Measurements from ENCODE around the gene SBF1.

The SBF1 gene

DNA sequence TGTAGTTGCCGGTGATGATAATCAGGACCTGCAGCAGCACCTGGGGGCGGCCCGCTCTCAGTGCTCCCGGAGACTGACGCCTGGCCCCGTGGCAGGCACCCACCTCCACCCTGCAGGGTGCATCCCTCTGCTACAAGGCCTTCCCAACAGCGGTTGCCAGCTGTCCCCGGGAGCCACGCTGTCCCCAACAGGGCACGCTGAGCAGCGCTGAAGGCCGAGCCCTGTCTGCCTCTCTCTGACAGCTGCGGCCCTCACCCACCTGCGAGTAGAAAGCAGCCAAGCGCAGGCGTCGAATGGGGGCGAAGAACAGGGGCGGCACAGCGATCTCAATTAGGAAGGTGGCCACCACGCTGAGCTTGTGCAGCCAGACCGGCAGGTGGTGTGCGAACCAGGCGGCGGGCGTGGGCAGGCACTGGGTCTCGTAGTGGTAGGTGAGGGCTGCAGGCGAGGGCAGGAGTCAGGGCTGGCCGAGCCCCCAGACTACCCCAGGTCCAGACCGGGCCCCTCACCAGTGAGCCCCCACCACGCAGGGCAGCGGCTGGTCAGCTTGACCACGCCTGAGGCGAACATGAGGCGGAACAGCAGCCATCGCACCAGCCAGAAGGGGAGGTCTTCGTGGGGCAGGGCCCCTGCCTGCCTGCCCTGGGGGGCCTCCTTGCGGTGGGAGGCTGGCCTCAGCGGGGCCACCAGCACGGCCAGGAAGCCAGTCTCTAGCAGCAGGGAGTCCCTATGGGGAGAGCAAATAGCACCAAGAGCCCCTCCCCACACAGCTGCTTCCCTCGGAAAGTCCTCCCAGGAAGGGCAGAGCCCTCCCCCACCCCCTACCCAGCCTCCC is 31.2 kb upstream of the SBF1 start:
- no peak for DNase-seq (ENCODE audit: low spot score)

DNA sequence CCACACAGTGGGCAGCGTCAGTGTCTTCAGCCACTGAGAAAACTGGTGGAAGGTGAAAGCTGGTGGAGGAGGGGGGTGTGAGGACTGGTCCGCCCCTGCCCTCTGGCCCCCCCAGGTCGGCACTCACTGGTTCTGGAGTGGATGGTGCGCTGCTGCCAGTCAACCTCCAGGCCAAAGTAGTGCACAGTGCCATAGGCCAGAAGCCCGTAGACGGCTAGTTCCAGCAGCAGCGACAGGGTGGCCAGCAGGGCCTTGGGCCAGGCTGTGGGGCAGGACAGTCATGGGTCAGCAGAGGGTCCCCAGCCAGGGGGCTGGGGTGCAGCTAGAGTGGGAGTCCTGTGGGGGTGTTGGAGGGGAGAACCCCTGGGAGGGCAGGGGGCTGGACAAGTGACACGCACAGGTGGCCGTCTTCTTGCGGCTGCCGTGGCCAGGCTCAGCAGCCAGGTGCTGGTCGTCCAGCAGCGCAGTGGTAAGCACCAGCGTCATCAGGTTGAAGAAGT is 30.5 kb upstream of the SBF1 start:
- no peak for DNase-seq (ENCODE audit: low spot score)

DNA sequence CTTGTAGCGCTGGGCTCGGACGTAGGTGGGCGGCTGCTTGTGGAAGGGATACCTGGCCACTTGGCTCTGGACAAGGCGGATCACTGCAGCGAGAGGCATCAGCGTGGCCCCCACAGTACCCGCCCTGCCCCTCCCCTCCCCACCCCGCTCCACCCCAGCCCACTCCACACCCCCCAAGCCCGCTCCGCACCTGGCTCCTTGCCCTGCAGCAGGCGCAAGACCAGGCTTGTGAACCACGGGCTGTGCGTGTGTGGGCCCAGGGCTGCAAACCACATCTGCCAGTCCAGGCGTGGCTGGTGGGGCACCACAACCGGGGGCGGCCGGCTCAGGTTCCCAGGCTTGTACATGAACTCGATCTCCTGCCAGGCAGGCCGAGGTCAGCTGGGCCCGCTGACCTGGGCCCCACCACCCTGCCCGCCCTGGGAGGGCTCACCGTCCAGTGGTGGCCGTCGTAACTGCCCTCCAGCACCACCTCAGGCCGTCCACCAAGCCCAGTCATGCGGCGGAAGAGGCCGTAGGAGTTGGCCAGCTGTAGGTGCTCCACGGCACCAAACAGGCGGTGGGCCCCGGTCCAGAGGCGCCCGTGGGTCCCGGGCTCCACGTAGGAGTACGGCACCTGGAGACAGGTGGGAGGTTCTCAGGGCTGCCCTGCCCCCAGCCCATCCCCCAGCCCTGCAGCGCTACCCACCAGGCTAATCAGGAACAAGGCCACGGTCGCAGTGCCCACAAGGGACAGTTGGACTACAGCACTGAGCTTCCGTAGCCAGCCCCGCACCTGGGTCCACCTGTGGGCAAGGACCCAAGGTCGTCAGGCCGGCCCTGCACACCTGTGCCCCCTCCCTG is 29.8 kb upstream of the SBF1 start:
- no peak for DNase-seq (ENCODE audit: low spot score)

DNA sequence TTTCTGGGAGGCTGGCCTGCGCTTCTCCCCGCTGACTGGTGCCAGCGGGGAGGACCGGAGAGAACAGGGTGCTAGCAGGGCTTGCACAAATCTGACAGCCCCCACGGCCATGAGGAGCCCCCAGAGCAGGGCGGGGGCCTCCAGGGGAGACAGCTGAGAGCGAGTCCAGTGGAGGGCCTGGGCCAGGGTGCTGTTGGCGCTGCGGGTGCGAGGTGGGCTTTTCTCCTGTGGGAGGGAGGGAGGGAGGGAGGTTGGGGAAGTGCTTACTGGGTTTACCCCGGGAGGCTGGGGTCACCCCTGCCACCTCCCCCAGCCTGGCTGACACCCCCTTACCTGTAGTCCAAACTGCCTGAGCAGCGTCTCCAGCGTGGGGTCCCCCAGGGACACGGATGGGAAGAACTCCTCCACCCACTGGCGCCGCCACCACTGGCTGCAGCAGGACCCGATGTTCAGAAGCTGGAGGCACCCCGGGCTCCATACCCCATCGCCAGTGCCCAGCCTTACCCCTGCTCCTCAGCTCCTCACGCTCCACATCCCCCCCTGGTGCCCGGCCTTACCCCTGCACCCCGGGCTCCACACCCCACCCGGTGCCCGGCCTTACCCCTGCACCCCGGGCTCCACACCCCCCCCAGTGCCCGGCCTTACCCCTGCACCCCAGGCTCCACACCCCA is 28.8 kb upstream of the SBF1 start:
- no peak for DNase-seq (ENCODE audit: low spot score)

DNA sequence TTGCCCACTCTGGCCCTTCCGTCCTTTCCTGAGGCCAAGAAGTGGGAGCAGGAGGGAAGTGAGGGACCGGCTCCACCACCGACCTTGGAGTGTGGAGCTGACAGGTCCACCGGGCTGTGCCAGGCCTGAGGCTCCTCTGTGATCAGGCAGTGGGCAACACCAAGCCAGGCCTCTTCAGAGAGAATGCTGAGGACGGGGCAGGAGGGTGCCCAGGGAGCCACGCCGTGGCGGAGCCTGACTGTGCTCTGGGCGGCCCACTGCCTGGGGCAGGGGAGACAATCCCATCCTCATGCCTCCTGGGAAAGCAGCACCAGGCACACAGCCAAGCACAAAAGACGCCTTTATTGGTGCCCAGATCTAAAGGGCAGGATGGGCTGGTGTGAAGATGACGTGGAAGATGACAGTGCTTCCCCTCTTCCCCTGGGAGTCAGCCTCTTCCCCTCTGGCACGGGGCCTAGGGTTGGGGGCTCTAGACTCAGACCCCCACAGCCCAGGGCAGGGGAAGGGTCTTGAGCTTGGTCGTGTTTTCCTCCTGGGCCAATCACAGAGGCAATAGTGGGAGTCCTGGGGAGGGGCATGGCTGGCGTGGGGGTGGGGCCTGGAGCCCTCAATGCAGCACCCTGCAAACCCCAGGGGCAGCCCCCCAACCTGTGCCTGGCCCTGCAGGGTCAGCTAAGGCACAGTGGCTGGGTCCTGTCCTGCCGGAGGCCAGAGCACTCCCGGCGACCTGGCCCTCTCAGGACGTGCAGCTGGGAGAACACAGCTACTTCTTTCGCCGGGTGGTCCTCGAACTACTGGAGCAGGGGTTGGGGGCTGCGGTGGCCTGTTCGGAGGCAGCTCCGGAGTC is 28.0 kb upstream of the SBF1 start:
- DNase-seq (ENCODE audit: low spot score): no peak

DNA sequence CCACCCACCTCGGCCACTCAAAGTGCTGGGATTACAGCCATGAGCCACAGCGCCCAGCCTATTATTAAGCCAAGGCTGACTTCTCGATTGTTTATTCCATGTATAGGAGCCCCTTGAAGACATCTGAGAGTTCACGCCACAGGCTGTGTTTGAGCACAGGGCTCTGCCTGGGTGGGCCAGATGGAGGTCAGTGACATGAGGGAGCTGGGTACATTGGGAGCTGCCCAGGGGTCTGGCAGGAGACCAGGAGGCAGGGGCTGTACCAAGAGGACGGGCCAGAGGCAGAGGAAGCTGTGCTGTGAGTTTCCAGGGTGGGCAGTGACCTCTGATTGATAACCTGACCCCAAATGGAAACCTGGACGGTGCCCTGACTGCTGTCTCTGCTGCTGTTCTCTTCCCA is 27.3 kb upstream of the SBF1 start:
- DNase-seq (ENCODE audit: low spot score): no peak

DNA sequence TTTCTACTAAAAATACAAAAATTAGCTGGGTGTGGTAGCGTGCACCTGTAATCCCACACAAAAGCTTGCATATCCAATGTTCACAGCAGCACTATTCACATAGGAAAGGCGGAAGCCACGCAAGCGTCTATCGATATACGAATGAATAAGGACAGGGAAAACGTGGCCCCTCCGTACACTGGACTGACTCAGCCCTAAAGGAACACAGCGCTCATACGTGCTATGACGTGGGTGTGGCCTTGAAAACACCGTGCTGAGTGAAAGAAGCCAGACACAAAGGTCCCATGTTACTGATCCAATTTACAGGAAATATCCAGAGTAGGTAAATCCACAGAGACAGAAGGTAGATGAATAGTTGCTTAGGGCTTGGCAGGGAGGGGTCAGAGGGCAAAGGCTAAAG is 25.6 kb upstream of the SBF1 start:
- DNase-seq (ENCODE audit: low spot score): no peak

DNA sequence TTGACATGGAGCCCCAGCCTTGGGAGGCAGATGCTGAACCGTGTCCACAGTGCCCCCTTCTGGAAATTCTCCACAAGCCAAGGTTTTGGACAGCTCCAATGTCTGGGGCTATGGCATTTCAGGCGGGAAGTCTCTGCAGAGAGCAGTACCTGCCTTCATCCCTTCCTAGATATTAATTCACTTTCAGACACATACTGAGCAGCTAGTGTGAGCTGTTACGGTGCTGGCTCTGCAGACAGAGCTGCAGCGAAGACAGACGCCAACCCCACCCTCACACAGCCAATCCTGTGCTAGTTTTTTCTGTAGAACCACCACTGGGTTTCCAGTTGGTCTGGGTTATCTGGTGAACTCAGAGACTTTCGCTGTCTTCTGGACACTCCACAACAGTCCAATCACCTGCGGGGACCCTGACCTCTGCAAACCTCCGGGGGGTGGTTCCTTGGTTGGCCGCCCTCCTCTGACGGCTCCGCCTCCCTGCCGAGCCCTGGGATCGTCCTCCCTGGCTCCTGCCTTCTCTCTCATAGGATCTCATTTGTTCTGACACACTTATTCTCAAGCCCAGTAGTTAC is 23.6 kb upstream of the SBF1 start:
- DNase-seq (ENCODE audit: low spot score): peak; percentile 80

DNA sequence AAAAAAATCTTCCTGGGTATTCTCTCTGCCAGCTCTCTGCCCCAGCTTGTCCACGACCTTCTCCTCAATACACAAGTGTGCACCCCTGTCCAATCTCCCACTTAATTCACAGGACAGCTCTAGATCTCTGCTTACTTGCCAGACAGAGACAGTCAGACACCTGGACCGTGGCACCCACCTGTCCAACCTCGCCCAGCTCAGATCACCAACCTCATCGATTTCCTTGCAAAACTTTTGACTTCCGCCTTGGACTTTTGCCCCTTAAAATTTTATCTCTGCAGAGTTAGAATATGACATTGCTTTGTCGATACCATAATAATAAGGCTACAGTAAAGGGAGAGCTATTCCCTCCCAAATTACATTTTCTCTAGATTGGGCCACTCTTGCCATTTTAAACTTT is 22.3 kb upstream of the SBF1 start:
- DNase-seq (ENCODE audit: low spot score): no peak

DNA sequence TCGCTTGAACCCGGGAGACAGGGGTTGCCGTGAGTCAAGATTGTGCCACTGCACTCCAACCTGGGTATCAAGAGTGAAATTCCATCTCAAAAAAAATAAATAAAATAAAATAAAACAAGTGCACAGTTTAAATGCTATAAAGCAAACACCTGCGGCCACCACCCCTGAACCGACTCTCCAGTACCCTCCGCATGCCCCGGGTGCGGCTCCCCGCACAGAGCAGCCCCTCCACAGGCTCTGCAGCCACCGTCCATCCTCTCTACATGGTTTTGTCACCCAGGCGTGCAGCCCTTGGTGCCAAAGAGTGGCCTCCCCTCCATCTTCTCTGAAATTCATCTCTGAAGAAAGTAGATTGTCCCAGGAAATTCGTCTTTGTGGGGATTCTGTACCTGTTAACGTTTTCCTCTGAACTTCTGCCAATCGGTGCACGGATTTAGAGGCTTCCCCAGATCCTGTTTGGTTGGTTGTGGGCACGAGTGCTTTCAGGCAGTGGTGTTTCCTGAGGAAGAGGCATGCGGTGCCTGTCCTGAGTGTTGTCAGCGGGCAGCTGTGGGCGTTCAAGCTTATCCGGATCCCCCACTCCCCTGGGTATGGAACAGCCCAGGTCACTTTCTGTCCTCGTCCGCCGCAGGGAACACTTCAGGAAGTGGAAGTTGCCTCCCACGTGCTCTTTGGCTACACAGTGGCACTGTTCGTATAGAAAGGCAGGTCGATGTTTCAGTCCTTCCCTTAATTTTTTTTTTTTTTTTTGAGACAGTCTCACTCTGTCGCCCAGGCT is 15.9 kb upstream of the SBF1 start:
- DNase-seq (ENCODE audit: low spot score): no peak

DNA sequence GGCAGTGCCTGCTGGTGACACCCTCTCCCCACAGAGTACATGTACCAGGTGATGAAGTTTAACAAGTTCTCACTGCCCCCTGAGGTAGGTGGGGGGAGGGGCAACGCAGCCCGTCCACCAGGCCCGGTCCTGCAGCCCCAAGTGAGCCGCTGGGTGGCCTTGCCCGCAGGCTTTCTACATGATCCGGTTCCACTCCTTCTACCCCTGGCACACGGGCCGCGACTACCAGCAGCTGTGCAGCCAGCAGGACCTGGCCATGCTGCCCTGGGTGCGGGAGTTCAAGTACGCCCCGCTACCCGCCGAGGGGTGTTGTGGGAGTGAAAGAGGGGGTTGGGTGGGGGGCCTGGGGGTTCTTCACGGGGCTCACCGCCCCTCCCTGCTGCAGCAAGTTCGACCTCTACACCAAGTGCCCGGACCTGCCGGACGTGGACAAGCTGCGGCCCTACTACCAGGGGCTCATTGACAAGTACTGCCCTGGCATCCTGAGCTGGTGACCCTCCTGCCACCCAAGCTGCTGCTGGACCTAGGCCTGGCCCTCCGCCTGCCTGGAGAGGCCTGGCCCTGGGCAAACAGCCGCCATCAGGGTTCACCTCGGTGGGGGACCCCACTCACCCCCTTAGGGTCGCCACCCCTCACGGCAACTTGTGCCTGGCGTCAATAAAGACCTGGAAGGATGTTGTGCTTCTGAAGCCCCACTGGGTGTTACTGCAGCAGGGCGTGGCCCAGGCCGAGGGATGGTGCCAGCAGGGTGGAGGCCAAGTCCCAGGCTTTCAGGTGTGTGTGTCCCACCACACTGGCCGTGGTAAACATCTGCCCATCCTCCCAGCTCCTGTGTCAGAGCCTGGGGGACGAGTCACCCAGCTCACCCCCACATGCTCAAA is 14.8 kb upstream of the SBF1 start:
- no peak for DNase-seq (ENCODE audit: low spot score)

DNA sequence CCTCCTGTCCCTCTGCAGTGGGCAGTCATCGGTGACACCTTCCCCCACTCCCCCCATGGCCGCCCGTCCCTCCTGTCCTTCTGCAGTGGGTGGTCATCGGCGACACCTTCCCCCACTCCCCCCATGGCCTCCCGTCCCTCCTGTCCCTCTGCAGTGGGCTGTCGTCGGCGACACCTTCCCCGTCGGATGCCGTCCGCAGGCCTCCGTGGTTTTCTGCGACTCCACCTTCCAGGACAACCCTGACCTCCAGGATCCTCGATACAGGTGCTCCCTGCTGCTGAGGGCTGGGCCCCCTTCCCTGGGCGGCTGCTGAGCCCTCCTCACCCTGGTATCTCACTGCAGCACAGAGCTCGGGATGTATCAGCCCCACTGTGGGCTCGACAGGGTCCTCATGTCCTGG is 14.1 kb upstream of the SBF1 start:
- no peak for DNase-seq (ENCODE audit: low spot score)

DNA sequence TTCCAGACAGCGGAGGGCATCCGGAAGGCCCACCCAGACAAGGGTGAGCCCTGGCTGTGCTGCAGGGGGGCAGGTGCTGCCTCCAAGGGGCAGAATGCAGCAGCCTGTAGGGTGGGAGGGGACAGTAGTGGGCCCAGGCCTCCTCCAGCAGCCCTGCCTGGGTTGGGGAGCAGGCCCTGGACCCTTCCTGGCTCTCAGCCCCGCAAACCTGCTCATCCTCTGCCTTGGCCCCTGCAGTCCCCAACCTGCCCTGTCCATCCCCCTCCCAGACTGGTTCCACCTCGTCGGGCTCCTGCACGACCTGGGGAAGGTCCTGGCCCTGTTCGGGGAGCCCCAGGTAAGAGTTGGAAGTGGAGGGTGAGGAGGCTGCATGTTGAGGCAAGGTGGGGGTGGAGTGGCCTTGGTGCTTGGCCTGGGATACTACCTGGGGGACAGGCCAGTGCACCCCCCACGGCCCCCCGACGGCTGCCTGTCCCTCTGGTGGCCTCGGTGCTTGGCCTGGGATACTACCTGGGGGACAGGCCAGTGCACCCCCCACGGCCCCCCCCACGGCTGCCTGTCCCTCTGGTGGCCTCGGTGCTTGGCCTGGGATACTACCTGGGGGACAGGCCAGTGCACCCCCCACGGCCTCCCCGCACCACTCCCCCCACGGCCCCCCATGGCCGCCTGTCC is 13.3 kb upstream of the SBF1 start:
- no peak for DNase-seq (ENCODE audit: low spot score)

DNA sequence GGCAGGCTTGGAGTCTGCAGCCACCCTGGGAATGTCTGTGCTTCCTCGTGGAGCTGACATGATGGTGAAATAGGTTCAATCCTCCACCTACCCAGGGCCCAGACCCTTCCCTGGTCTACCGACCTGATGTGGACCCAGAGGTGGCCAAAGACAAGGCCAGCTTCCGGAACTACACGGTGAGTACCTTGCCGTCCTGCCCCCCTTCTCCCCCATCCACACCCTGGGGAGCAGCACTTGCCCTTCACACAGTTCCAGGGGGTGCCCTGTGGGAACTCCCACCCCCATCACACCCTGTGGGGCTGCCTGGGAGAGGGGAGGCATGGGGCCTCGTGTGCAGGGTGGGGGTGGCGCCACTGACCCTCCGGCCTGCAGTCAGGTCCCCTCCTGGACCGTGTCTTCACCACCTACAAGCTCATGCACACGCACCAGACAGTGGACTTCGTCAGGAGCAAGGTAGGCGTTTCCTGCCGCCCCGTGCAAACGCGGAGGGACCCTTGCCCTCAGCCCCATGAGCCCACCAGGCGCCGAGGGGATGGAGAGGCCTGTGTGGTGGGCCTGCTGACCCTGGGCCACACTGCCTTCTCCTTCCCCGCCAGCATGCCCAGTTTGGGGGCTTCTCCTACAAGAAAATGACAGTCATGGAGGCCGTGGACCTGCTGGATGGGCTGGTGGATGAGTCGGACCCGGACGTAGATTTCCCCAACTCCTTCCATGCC is 12.6 kb upstream of the SBF1 start:
- no peak for DNase-seq (ENCODE audit: low spot score)

DNA sequence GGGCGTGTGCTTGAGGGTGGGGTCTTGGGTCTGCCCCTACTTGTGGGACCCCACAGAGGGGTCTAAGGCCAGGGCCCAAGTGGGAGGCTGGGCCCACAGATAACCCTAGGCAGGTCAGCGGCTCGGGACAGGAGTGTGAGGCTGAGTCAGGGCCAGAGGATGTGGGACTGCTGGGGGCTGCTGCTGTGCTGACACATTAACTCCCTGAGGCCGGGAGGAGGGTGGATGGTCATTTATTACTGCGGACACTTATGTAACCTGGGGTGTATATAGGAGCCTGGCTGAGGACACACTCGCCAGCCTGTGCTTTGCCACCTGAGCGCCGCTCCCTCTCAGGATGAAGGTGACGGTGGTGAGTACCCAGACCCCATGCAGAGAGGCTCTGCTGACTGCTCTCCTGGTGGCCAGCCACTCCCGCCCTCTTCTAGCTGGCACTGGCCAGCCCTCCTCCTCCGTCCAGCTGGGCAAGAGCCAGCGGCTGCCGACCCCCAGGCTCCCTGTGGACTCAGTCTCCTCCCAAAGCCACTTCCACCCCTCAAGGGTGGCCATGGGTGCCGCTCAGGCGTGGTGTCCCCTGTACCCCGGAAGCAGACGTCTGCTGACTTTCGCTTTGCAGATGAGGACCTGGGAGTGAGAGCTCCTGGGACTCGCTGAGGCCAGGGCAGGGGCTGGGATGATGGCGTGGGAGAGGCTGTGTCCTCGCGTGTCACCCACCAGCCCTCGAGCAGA is 11.9 kb upstream of the SBF1 start, which contains the start of gene MIOX:
TSS of gene MIOX (plus strand) at position 299 of the 729 bp plus-strand sequence. CDS start at position 338, 39 bp downstream.
- no peak for DNase-seq (ENCODE audit: low spot score)

DNA sequence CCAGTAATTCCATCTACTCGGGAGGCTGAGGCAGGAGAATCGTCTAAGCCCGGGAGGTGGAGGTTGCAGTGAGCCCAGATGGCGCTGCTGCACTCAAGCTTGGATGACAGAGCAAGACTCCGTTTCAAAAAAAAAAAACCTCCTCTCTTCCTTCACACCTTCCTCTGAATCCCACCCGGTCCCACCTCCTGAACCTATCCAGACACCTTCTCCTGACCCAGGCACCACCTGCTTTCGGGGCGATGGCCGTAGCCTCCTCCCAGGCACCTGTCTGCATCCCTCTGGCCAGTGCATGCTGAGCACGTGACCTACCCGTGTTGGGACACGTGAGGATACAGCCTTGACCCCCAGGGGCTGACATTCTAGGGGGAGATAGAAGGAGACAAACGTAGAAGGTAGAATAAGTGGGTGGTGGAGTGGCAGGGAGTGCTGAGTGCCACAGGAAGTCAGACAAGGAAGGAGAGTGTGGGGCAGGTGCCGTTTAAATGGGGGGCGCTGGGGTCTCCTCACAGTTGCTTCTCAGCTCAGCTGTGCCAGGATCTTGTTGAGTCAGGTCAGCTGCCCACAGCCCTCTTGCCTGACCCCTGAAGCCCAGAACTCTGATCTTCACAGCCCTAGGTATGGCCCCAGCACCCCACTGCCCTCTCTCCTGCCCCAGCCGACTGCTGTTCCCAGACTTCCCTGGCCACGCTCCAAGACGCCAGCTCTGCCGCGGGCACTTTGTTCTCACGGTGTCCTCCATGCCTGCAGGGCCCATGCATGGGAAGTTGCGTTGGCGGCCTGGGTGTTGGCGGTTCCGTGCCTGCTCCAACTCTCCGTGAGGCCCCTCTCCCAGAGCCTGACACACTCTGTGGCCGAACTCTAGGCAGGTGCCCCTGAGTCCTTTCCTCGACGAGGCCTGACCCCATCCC is 10.6 kb upstream of the SBF1 start:
- DNase-seq (ENCODE audit: low spot score): no peak

Data from CD4-positive, alpha-beta T cell treated with Interleukin-15 for 4 hours (primary cell).